Activated naive CD4-positive, alpha-beta T cell treated with anti-CD3 and anti-CD28 coated beads, Interleukin-2, amount 10 ng/mL, durations not matched to agents 7 days and 5 days (primary cell): ENCODE measurements around the gene NRG2.

Experiments
- CTCF ChIA-PET: fragments of 350-600 bp; sonication (Branson Sonifier 250); formaldehyde crosslinking; loops from one replicate; lab custom pipeline; 2021; ENCODE audit warnings: antibody characterized with exemption; lab: Charles Lee
- DNase-seq: peaks from one replicate; pipeline ENCODE4 v3.0.0-alpha.2; 2020
- H3K27ac Mint-ChIP-seq: one replicate; pipeline ENCODE4 v1.8.0; 2021; ENCODE audit warnings: mild to moderate bottlenecking, moderate library complexity, mixed read lengths
- H3K27me3 Mint-ChIP-seq: one replicate; pipeline ENCODE4 v1.8.0; 2021; ENCODE audit warnings: mild to moderate bottlenecking, mixed read lengths
- H3K36me3 Mint-ChIP-seq: one replicate; pipeline ENCODE4 v1.8.0; 2021; ENCODE audit warnings: mixed read lengths
- H3K4me1 Mint-ChIP-seq: one replicate; pipeline ENCODE4 v1.8.0; 2021; ENCODE audit warnings: mixed read lengths
- H3K4me3 Mint-ChIP-seq: one replicate; pipeline ENCODE4 v1.8.0; 2021; ENCODE audit warnings: mild to moderate bottlenecking, moderate library complexity, mixed read lengths
- H3K9me3 Mint-ChIP-seq: one replicate; pipeline ENCODE4 v1.8.0; 2021; ENCODE audit warnings: mixed read lengths

Gene NRG2

GRCh38 chr5:139964994-139965565, 78.0 kb downstream of the NRG2 start:
- no peak overlapping the region for H3K4me3 Mint-ChIP-seq

GRCh38 chr5:139964266-139964993, 78.7 kb downstream of the NRG2 start:
- Mint-ChIP-seq H3K4me3 (no peak overlapping the region), H3K27me3 (peaks cover 36% of the 10 kb centered on the region), H3K27ac (no peak overlapping the region), H3K9me3 (no peaks in the 10 kb centered on the region), H3K36me3 (no peaks in the 10 kb centered on the region), H3K4me1 (no peaks in the 10 kb centered on the region)
- DNase-seq, result no peak
- CTCF ChIA-PET, result interaction anchor here (1.1 to 1.5 kb wide), 2 partner anchors 177 to 181 kb away, joined by 3 to 4 read pairs; no protein-coding TSS in a partner anchor

More at GRCh38 chr5:139964994-139965565, 78.0 kb downstream of the NRG2 start:
- H3K27ac Mint-ChIP-seq, result no peak overlapping the region
- CTCF ChIA-PET, result interaction anchor here (1.1 to 1.5 kb wide), 2 partner anchors 178 to 182 kb away, joined by 3 to 4 read pairs; no protein-coding TSS in a partner anchor
- H3K27me3 Mint-ChIP-seq, result peaks cover 42% of the 10 kb centered on the region
- no peak for DNase-seq
- no peaks in the 10 kb centered on the region for H3K4me1 Mint-ChIP-seq
- no peaks in the 10 kb centered on the region for H3K9me3 Mint-ChIP-seq
- no peaks in the 10 kb centered on the region for H3K36me3 Mint-ChIP-seq

- no peaks in the 10 kb centered on the region for H3K9me3 Mint-ChIP-seq
- H3K27ac Mint-ChIP-seq, result no peak overlapping the region
- no peak overlapping the region for H3K4me3 Mint-ChIP-seq
- no peak for DNase-seq
- CTCF ChIA-PET, result interaction anchor here (2.0 kb wide), 1 partner anchor 175 kb away, joined by 5 read pairs; no protein-coding TSS in a partner anchor
- H3K36me3 Mint-ChIP-seq, result no peaks in the 10 kb centered on the region
- no peaks in the 10 kb centered on the region for H3K4me1 Mint-ChIP-seq
- peaks cover 26% of the 10 kb centered on the region for H3K27me3 Mint-ChIP-seq
Observed at GRCh38 chr5:139962445-139962844, 80.7 kb downstream of the NRG2 start.

GRCh38 chr5:139961435-139962157, 81.5 kb downstream of the NRG2 start:
- DNase-seq, result no peak
- CTCF ChIA-PET, result interaction anchor here (2.0 kb wide), 1 partner anchor 174 kb away, joined by 5 read pairs; no protein-coding TSS in a partner anchor
- H3K4me3 Mint-ChIP-seq, result no peak overlapping the region
- no peaks in the 10 kb centered on the region for H3K9me3 Mint-ChIP-seq
- no peaks in the 10 kb centered on the region for H3K36me3 Mint-ChIP-seq
- no peaks in the 10 kb centered on the region for H3K4me1 Mint-ChIP-seq
- H3K27me3 Mint-ChIP-seq, result peaks cover 23% of the 10 kb centered on the region
- no peak overlapping the region for H3K27ac Mint-ChIP-seq

- Mint-ChIP-seq H3K36me3 (no peaks in the 10 kb centered on the region), H3K27me3 (peaks cover 27% of the 10 kb centered on the region), H3K4me1 (no peaks in the 10 kb centered on the region), H3K9me3 (no peaks in the 10 kb centered on the region), H3K27ac (no peak overlapping the region), H3K4me3 (no peak overlapping the region)
- DNase-seq, result no peak
- CTCF ChIA-PET, result interaction anchor here (2.0 to 5.9 kb wide), 2 partner anchors 9 to 173 kb away, joined by 5 to 41 read pairs; no protein-coding TSS in a partner anchor
Observed at GRCh38 chr5:139960723-139961383, 82.2 kb downstream of the NRG2 start.

- no peaks in the 10 kb centered on the region for H3K9me3 Mint-ChIP-seq
- H3K4me1 Mint-ChIP-seq, result no peaks in the 10 kb centered on the region
- CTCF ChIA-PET, result interaction anchor here (0.7 to 5.9 kb wide), 3 partner anchors 8 to 176 kb away, joined by 3 to 41 read pairs (median 4); no protein-coding TSS in a partner anchor
- DNase-seq, result no peak
- no peaks in the 10 kb centered on the region for H3K36me3 Mint-ChIP-seq
- H3K27ac Mint-ChIP-seq, result no peak overlapping the region
- H3K4me3 Mint-ChIP-seq, result no peak overlapping the region
- H3K27me3 Mint-ChIP-seq, result peaks cover 34% of the 10 kb centered on the region
Observed at GRCh38 chr5:139958432-139959148, 84.5 kb downstream of the NRG2 start.

GRCh38 chr5:139956342-139956741, 86.8 kb downstream of the NRG2 start:
- H3K4me3 Mint-ChIP-seq, result no peak overlapping the region
- CTCF ChIA-PET, result interaction anchor here (5.9 kb wide), 1 partner anchor 13 kb away, joined by 41 read pairs; no protein-coding TSS in a partner anchor
- H3K36me3 Mint-ChIP-seq, result no peaks in the 10 kb centered on the region
- no peaks in the 10 kb centered on the region for H3K9me3 Mint-ChIP-seq
- H3K27ac Mint-ChIP-seq, result no peak overlapping the region
- no peak for DNase-seq
- no peaks in the 10 kb centered on the region for H3K4me1 Mint-ChIP-seq
- H3K27me3 Mint-ChIP-seq, result peaks cover 30% of the 10 kb centered on the region

GRCh38 chr5:139955616-139956273, 87.4 kb downstream of the NRG2 start:
- Mint-ChIP-seq H3K4me1 (no peaks in the 10 kb centered on the region), H3K9me3 (no peaks in the 10 kb centered on the region), H3K4me3 (no peak overlapping the region), H3K36me3 (no peaks in the 10 kb centered on the region), H3K27ac (no peak overlapping the region), H3K27me3 (peaks cover 30% of the 10 kb centered on the region)
- no peak for DNase-seq
- CTCF ChIA-PET, result interaction anchor here (5.9 kb wide), 1 partner anchor 14 kb away, joined by 41 read pairs; no protein-coding TSS in a partner anchor

GRCh38 chr5:139955053-139955605, 88.0 kb downstream of the NRG2 start:
- Mint-ChIP-seq H3K27me3 (peaks cover 34% of the 10 kb centered on the region), H3K4me1 (no peaks in the 10 kb centered on the region), H3K27ac (no peak overlapping the region), H3K4me3 (no peak overlapping the region), H3K9me3 (no peaks in the 10 kb centered on the region), H3K36me3 (no peaks in the 10 kb centered on the region)
- DNase-seq, result no peak
- CTCF ChIA-PET, result interaction anchor here (5.9 kb wide), 1 partner anchor 14 kb away, joined by 41 read pairs; no protein-coding TSS in a partner anchor

GRCh38 chr5:139954462-139954861, 88.6 kb downstream of the NRG2 start:
- CTCF ChIA-PET, result no interaction called here
- no peak overlapping the region for H3K4me3 Mint-ChIP-seq
- no peaks in the 10 kb centered on the region for H3K36me3 Mint-ChIP-seq
- DNase-seq, result no peak
- no peak overlapping the region for H3K27ac Mint-ChIP-seq
- no peaks in the 10 kb centered on the region for H3K9me3 Mint-ChIP-seq
- H3K4me1 Mint-ChIP-seq, result no peaks in the 10 kb centered on the region
- peaks cover 38% of the 10 kb centered on the region for H3K27me3 Mint-ChIP-seq

- no peak overlapping the region for H3K4me3 Mint-ChIP-seq
- no peaks in the 10 kb centered on the region for H3K4me1 Mint-ChIP-seq
- no peak overlapping the region for H3K27ac Mint-ChIP-seq
- DNase-seq, result no peak
- H3K27me3 Mint-ChIP-seq, result peaks cover 38% of the 10 kb centered on the region
- no peaks in the 10 kb centered on the region for H3K9me3 Mint-ChIP-seq
- H3K36me3 Mint-ChIP-seq, result no peaks in the 10 kb centered on the region
- CTCF ChIA-PET, result no interaction called here
Observed at GRCh38 chr5:139954022-139954421, 89.1 kb downstream of the NRG2 start.

GRCh38 chr5:139952574-139952973, 90.5 kb downstream of the NRG2 start:
- H3K27ac Mint-ChIP-seq, result no peak overlapping the region
- CTCF ChIA-PET, result interaction anchor here (0.8 to 1.6 kb wide), 3 partner anchors 14 to 165 kb away, joined by 3 to 4 read pairs (median 3); no protein-coding TSS in a partner anchor
- no peak overlapping the region for H3K4me3 Mint-ChIP-seq
- H3K27me3 Mint-ChIP-seq, result peaks cover 46% of the 10 kb centered on the region
- H3K9me3 Mint-ChIP-seq, result no peaks in the 10 kb centered on the region
- no peak for DNase-seq
- H3K4me1 Mint-ChIP-seq, result no peaks in the 10 kb centered on the region
- no peaks in the 10 kb centered on the region for H3K36me3 Mint-ChIP-seq
